HepG2 (cell line): ENCODE results near the gene SLC22A23. TPM values are rescaled to one million over a fixed set of nuclear protein-coding genes. Genes with fewer than 3 reads are reported as not detected.

Source experiments
- CCDC6 ChIP-seq: sonication (generic); formaldehyde crosslinking; IDR thresholded peaks from 2 replicates; pipeline ENCODE4 v1.8.1; 2022; ENCODE audit warnings: mild to moderate bottlenecking, missing genetic modification reagents, moderate library complexity
- JUND ChIP-seq: sonication (generic); formaldehyde crosslinking; IDR thresholded peaks from 2 replicates; pipeline ENCODE4 v1.8.0; 2022; ENCODE audit warnings: mild to moderate bottlenecking, missing genetic modification reagents
- ONECUT2 ChIP-seq: sonication (generic); formaldehyde crosslinking; IDR thresholded peaks from 2 replicates; pipeline ENCODE4 v1.4.0; 2020; ENCODE audit warnings: missing genetic modification reagents
- POLR2A ChIP-seq, 2 experiments: IDR thresholded peaks; 2 replicates each; pipeline ENCODE4 v1.6.1; 2011; ENCODE audit warnings: low read depth in 2 of 2, low read length in 2 of 2, mild to moderate bottlenecking in 1 of 2, moderate library complexity in 1 of 2; ENCODE audit not compliant: insufficient read depth in 1 of 2
- RFX3 ChIP-seq: IDR thresholded peaks from 2 replicates; pipeline ENCODE4 v1.6.1; 2016; ENCODE audit warnings: missing biosample characterization, missing genetic modification reagents
- RXRA ChIP-seq: sonication (generic); formaldehyde crosslinking; IDR thresholded peaks from 2 replicates; pipeline ENCODE4 v1.5.1; 2020; ENCODE audit warnings: missing genetic modification reagents
- SALL2 ChIP-seq: sonication (generic); formaldehyde crosslinking; IDR thresholded peaks from 2 replicates; pipeline ENCODE4 v1.8.1; 2023; ENCODE audit warnings: mild to moderate bottlenecking, missing genetic modification reagents, inconsistent platforms
- SMAD1 ChIP-seq: sonication (generic); formaldehyde crosslinking; IDR thresholded peaks from 2 replicates; pipeline ENCODE4 v1.4.0; 2020; ENCODE audit warnings: missing genetic modification reagents, low read depth, mild to moderate bottlenecking, borderline replicate concordance
- SMYD3 ChIP-seq: sonication (generic); formaldehyde crosslinking; IDR thresholded peaks from 2 replicates; pipeline ENCODE4 v1.8.1; 2023; ENCODE audit warnings: mild to moderate bottlenecking, missing genetic modification reagents
- SOX13 ChIP-seq, 3 experiments: fragments of 450-650 bp in 1 of 3; sonication (generic) in 1 of 3; formaldehyde crosslinking in 1 of 3; IDR thresholded peaks in 2 of 3; conservative IDR thresholded peaks in 1 of 3; 2 replicates each; pipeline versions ENCODE4 v1.5.0 to v1.6.1; 2016 to 2020; ENCODE audit warnings: antibody characterized with exemption in 1 of 3, mild to moderate bottlenecking in 1 of 3, missing compliant biosample characterization in 1 of 3, missing genetic modification reagents in 1 of 3, moderate library complexity in 1 of 3
- ZNF367 ChIP-seq: sonication (generic); formaldehyde crosslinking; IDR thresholded peaks from 2 replicates; pipeline ENCODE4 v1.4.0; 2020; ENCODE audit warnings: missing genetic modification reagents, borderline replicate concordance
- ZNF839 ChIP-seq: sonication (generic); formaldehyde crosslinking; IDR thresholded peaks from 2 replicates; pipeline ENCODE4 v1.4.0; 2020; ENCODE audit warnings: missing genetic modification reagents, mild to moderate bottlenecking, borderline replicate concordance
- polyA plus RNA-seq, 8 experiments: library from polyadenylated mRNA; depleted of rRNA in 3 of 8; stranded (reverse) in 7 of 8; unstranded in 1 of 8; fragments of >200 nt; fragmentation: Illumina TruSeq in 4 of 8; extraction: Trizol in 4 of 8; gene quantifications; 2 replicates each; pipeline versions ENCODE4 v1.2.1 to v1.2.3, GENCODE V29; 2011 to 2016; ENCODE audit warnings: low read depth in 4 of 8, missing spikeins in 1 of 8, mixed read lengths in 1 of 8; ENCODE audit not compliant: insufficient read depth in 1 of 8
- total RNA-seq, 5 experiments: library from RNA; depleted of rRNA; stranded (reverse); fragments of >200 nt; fragmentation: Illumina TruSeq; extraction: Trizol; gene quantifications; 2 replicates each; pipeline ENCODE4 v1.2.3, GENCODE V29; 2016; ENCODE audit warnings: low read depth in 1 of 5
- TF ChIP-seq, protein P1 (sequence below): sonication (generic); formaldehyde crosslinking; IDR thresholded peaks from 2 replicates; pipeline ENCODE4 v1.4.0; 2020; ENCODE audit warnings: missing genetic modification reagents
- TF ChIP-seq, protein P2 (sequence below): sonication (generic); formaldehyde crosslinking; IDR thresholded peaks from 2 replicates; pipeline ENCODE4 v1.9.0; 2021; ENCODE audit warnings: missing genetic modification reagents, mild to moderate bottlenecking, borderline replicate concordance
- TF ChIP-seq, protein P3 (sequence below): sonication (generic); formaldehyde crosslinking; IDR thresholded peaks from 2 replicates; pipeline ENCODE4 v1.5.1; 2020; ENCODE audit warnings: missing genetic modification reagents, mild to moderate bottlenecking, borderline replicate concordance
- TF ChIP-seq, protein P4 (sequence below): IDR thresholded peaks from 2 replicates; pipeline ENCODE4 v1.6.1; 2018; ENCODE audit warnings: missing genetic modification reagents, mild to moderate bottlenecking, missing compliant biosample characterization
- TF ChIP-seq, protein P5 (sequence below): sonication (generic); formaldehyde crosslinking; IDR thresholded peaks from 2 replicates; pipeline ENCODE4 v1.9.0; 2021; ENCODE audit warnings: missing genetic modification reagents, borderline replicate concordance

The SLC22A23 gene
- total and polyA plus RNA-seq, 2 of the 13 experiments (the other 11 are each of a cell fraction or from before 2014, with no cell fraction given): 11.8 to 17.5 TPM

DNA sequence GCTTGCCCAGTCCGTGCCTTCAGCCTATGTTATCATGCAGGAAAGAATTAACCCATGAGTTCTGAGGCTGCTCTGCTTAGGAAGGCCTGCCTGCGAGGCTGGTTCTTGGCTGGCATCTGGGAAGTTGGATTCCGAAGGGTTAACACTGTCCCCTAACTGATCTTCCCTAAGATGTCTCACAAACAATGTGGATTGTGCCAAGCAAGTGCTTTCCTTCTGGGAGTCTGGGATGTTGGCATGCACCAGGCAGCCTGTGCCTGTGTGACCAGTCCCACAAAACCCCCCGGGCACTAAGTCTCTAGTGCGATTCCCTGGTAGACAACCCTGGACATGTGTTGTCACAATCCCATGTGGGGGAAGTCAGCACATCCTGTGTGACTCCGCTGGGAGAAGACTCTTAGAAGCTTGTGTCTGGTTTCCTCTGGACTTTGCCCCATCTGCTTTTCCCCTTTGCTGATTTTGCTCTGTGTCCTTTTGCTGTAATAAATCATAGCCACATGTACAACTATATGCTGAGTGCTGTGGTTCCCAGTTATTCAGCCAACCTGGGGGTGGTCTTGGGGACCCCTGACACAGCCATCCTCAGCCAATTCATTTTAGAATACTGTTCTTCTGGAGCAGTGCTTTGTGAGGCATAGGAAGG is 83.8 kb downstream of the SLC22A23 start (continued):
- TF ChIP-seq RXRA (CRISPR knock-in tag) (no peak; the same call in 1 of the 2 replicates), SMYD3 (CRISPR knock-in tag) (no peak), POLR2A (IDR thresholded peaks at IDR 0.05; ENCODE audit: insufficient read depth in 1 of 2, low read depth in 2 of 2, low read length in 2 of 2) (peak in 1 of 2 experiments; percentile 28; a peak in 1 of 4 replicates), JUND (no peak), SMAD1 (no peak), ZNF367 (CRISPR knock-in tag) (no peak), RFX3 (CRISPR knock-in tag) (no peak), CCDC6 (no peak), ZNF839 (CRISPR knock-in tag) (no peak), ONECUT2 (CRISPR knock-in tag) (no peak), SALL2 (no peak), SOX13 (IDR thresholded peaks at IDR 0.05) (no peak), SOX13 (CRISPR knock-in tag; conservative IDR thresholded peaks at IDR 0.05 in 1 of 2, IDR thresholded peaks at IDR 0.05 in 1 of 2) (peak in 1 of 2 experiments; percentile 79; a peak in 2 of 4 replicates)
- TF ChIP-seq, protein P1, sequence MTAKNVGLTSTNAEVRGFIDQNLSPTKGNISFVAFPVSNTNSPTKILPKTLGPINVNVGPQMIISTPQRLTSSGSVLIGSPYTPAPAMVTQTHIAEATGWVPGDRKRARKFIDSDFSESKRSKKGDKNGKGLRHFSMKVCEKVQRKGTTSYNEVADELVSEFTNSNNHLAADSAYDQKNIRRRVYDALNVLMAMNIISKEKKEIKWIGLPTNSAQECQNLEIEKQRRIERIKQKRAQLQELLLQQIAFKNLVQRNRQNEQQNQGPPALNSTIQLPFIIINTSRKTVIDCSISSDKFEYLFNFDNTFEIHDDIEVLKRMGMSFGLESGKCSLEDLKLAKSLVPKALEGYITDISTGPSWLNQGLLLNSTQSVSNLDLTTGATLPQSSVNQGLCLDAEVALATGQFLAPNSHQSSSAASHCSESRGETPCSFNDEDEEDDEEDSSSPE (CRISPR knock-in tag): peak; percentile 45; the same call in 1 of the 2 replicates
- TF ChIP-seq, protein P2, sequence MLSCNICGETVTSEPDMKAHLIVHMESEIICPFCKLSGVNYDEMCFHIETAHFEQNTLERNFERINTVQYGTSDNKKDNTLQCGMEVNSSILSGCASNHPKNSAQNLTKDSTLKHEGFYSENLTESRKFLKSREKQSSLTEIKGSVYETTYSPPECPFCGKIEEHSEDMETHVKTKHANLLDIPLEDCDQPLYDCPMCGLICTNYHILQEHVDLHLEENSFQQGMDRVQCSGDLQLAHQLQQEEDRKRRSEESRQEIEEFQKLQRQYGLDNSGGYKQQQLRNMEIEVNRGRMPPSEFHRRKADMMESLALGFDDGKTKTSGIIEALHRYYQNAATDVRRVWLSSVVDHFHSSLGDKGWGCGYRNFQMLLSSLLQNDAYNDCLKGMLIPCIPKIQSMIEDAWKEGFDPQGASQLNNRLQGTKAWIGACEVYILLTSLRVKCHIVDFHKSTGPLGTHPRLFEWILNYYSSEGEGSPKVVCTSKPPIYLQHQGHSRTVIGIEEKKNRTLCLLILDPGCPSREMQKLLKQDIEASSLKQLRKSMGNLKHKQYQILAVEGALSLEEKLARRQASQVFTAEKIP (CRISPR knock-in tag): no peak
- TF ChIP-seq, protein P3, sequence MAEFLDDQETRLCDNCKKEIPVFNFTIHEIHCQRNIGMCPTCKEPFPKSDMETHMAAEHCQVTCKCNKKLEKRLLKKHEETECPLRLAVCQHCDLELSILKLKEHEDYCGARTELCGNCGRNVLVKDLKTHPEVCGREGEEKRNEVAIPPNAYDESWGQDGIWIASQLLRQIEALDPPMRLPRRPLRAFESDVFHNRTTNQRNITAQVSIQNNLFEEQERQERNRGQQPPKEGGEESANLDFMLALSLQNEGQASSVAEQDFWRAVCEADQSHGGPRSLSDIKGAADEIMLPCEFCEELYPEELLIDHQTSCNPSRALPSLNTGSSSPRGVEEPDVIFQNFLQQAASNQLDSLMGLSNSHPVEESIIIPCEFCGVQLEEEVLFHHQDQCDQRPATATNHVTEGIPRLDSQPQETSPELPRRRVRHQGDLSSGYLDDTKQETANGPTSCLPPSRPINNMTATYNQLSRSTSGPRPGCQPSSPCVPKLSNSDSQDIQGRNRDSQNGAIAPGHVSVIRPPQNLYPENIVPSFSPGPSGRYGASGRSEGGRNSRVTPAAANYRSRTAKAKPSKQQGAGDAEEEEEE (CRISPR knock-in tag): no peak
- TF ChIP-seq, protein P4, sequence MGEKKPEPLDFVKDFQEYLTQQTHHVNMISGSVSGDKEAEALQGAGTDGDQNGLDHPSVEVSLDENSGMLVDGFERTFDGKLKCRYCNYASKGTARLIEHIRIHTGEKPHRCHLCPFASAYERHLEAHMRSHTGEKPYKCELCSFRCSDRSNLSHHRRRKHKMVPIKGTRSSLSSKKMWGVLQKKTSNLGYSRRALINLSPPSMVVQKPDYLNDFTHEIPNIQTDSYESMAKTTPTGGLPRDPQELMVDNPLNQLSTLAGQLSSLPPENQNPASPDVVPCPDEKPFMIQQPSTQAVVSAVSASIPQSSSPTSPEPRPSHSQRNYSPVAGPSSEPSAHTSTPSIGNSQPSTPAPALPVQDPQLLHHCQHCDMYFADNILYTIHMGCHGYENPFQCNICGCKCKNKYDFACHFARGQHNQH (CRISPR knock-in tag): peak; percentile 66
- TF ChIP-seq, protein P5, sequence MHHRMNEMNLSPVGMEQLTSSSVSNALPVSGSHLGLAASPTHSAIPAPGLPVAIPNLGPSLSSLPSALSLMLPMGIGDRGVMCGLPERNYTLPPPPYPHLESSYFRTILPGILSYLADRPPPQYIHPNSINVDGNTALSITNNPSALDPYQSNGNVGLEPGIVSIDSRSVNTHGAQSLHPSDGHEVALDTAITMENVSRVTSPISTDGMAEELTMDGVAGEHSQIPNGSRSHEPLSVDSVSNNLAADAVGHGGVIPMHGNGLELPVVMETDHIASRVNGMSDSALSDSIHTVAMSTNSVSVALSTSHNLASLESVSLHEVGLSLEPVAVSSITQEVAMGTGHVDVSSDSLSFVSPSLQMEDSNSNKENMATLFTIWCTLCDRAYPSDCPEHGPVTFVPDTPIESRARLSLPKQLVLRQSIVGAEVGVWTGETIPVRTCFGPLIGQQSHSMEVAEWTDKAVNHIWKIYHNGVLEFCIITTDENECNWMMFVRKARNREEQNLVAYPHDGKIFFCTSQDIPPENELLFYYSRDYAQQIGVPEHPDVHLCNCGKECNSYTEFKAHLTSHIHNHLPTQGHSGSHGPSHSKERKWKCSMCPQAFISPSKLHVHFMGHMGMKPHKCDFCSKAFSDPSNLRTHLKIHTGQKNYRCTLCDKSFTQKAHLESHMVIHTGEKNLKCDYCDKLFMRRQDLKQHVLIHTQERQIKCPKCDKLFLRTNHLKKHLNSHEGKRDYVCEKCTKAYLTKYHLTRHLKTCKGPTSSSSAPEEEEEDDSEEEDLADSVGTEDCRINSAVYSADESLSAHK: no peak
